HCT116 (cell line): ENCODE results near the gene NXPE3. TPM values are rescaled to one million over a fixed set of nuclear protein-coding genes. Genes with fewer than 3 reads are reported as not detected.

ENCODE experiments used
- ATAC-seq: fragments of 200-7000 bp; cut with Tn5 transposase; 2 replicates; pipeline ENCODE4 v1.9.1; 2020; ENCODE audit warnings: mild to moderate bottlenecking, moderate library complexity
- BruUV-seq: library from RNA; stranded (reverse); fragments of 400-500 nt; replicated peaks from 2 replicates; lab custom pipeline; 2021; lab: Mats Ljungman, UMichigan
- CTCF ChIA-PET: fragments of 300-600 bp; sonication (Branson Sonifier 250); formaldehyde crosslinking; loops from one replicate; lab custom pipeline; 2021; ENCODE audit warnings: antibody characterized with exemption; lab: Charles Lee
- POLR2A ChIA-PET: fragments of 300-600, 350-600 bp; sonication (Branson Sonifier 250); formaldehyde crosslinking; loops from one replicate; lab custom pipeline; 2021; ENCODE audit warnings: antibody characterized with exemption; lab: Charles Lee
- RAD21 ChIA-PET, 2 experiments: fragments of 300-600 bp; sonication (Branson Sonifier 250); formaldehyde crosslinking; loops; one replicate each; lab custom pipeline; 2023; ENCODE audit warnings: low total read pairs in 2 of 2; ENCODE audit not compliant: uncharacterized antibody in 2 of 2, unreplicated experiment in 2 of 2, low non-redundant PET in 1 of 2; lab: Charles Lee
- DNase-seq: peaks from one replicate; pipeline ENCODE4 v3.0.0-alpha.2; 2010; ENCODE audit warnings: low read depth, low spot score
- H2AFZ ChIP-seq: fragments of 200-600 bp; shearing (Covaris generic), sonication (generic); 2 replicates; pipeline ENCODE4 v1.6.1; 2017; ENCODE audit warnings: low read depth, mixed run types, mixed read lengths, antibody characterized with exemption, low read length; ENCODE audit not compliant: poor library complexity, severe bottlenecking
- H3K27ac ChIP-seq: 2 replicates; pipeline ENCODE4 v1.5.1; 2012; ENCODE audit warnings: low read depth, low read length
- H3K27me3 ChIP-seq: fragments of 200-600 bp; sonication (generic); 2 replicates; pipeline ENCODE4 v1.6.1; 2016; ENCODE audit warnings: mixed run types, low read length, mixed read lengths; ENCODE audit not compliant: insufficient read depth
- H3K36me3 ChIP-seq, 2 experiments: fragments of 200-500 bp in 1 of 2; fragments of 200-600 bp in 1 of 2; sonication (Bioruptor generic) in 1 of 2; sonication (generic) in 1 of 2; 2 replicates each; pipeline versions ENCODE4 v1.5.1 to v1.6.1; 2014 to 2016; ENCODE audit warnings: low read length in 2 of 2, inconsistent platforms in 1 of 2, mixed read lengths in 1 of 2, mixed run types in 1 of 2; ENCODE audit not compliant: insufficient read depth in 2 of 2, control insufficient read depth in 1 of 2
- H3K4me1 ChIP-seq, 2 experiments: fragments of 200-600 bp in 1 of 2; sonication (generic) in 1 of 2; 2 replicates each; pipeline versions ENCODE4 v1.5.1 to v1.6.1; 2012 to 2017; ENCODE audit warnings: low read length in 2 of 2, inconsistent platforms in 1 of 2, mild to moderate bottlenecking in 1 of 2, mixed read lengths in 1 of 2, mixed run types in 1 of 2, moderate library complexity in 1 of 2; ENCODE audit not compliant: insufficient read depth in 2 of 2, control insufficient read depth in 1 of 2
- H3K4me2 ChIP-seq: fragments of 200-600 bp; sonication (generic); 2 replicates; pipeline ENCODE4 v1.6.1; 2017; ENCODE audit warnings: mixed run types, low read length, mixed read lengths
- H3K4me3 ChIP-seq, 2 experiments: fragments of 200-600 bp in 1 of 2; sonication (generic) in 1 of 2; replicated peaks in 1 of 2; 2 replicates each; pipeline ENCODE4 v1.5.1; 2011 to 2016; ENCODE audit warnings: low read length in 2 of 2, control low read depth in 1 of 2, low read depth in 1 of 2, mild to moderate bottlenecking in 1 of 2, mixed read lengths in 1 of 2, mixed run types in 1 of 2
- H3K79me2 ChIP-seq: fragments of 200-600 bp; sonication (generic); 2 replicates; pipeline ENCODE4 v1.6.1; 2017; ENCODE audit warnings: mild to moderate bottlenecking, mixed run types, low read length, moderate library complexity, mixed read lengths; ENCODE audit not compliant: insufficient read depth
- H3K9ac ChIP-seq: fragments of 200-600 bp; sonication (generic); 2 replicates; pipeline ENCODE4 v1.6.1; 2016; ENCODE audit warnings: low read length, mixed read lengths
- H3K9me2 ChIP-seq: fragments of 200-600 bp; sonication (generic), shearing (Covaris generic); 2 replicates; pipeline ENCODE4 v1.6.1; 2017; ENCODE audit warnings: mixed run types, mild to moderate bottlenecking, moderate library complexity; ENCODE audit not compliant: insufficient read depth
- H3K9me3 ChIP-seq, 2 experiments: fragments of 200-500 bp in 1 of 2; fragments of 200-600 bp in 1 of 2; sonication (Bioruptor generic) in 1 of 2; sonication (generic) in 1 of 2; 2 replicates each; pipeline ENCODE4 v1.6.1; 2014 to 2017; ENCODE audit warnings: low read length in 2 of 2, mixed read lengths in 2 of 2, inconsistent platforms in 1 of 2, low read depth in 1 of 2, mild to moderate bottlenecking in 1 of 2, mixed run types in 1 of 2, moderate library complexity in 1 of 2; ENCODE audit not compliant: control insufficient read depth in 1 of 2, insufficient read depth in 1 of 2
- H4K20me1 ChIP-seq: fragments of 200-600 bp; sonication (generic), shearing (Covaris generic); 2 replicates; pipeline ENCODE4 v1.6.1; 2017; ENCODE audit warnings: mixed run types, mild to moderate bottlenecking, moderate library complexity; ENCODE audit not compliant: insufficient read depth
- EGR1 ChIP-seq: IDR thresholded peaks from 2 replicates; pipeline ENCODE4 v1.6.1; 2012; ENCODE audit warnings: low read depth
- ELF1 ChIP-seq: IDR thresholded peaks from 2 replicates; pipeline ENCODE4 v1.6.1; 2012; ENCODE audit warnings: low read depth, borderline replicate concordance
- JUND ChIP-seq: IDR thresholded peaks from 2 replicates; pipeline ENCODE4 v1.6.1; 2012
- TCF7L2 ChIP-seq: IDR thresholded peaks from 2 replicates; pipeline ENCODE4 v1.7.0; 2011; ENCODE audit warnings: borderline replicate concordance, inconsistent platforms; ENCODE audit not compliant: insufficient read depth, insufficient read length; ENCODE audit errors: extremely low read depth
- intact Hi-C: fragments of 100-400 bp; cut with micrococcal nuclease; formaldehyde crosslinking; loops from 2 replicates; pipeline ENCODE4 v1.10.0; 2022
- total RNA-seq: library from RNA; stranded (reverse); gene quantifications from one replicate; pipeline ENCODE4 v1.2.1, GENCODE V29; 2021; ENCODE audit not compliant: unreplicated experiment
- TF ChIP-seq, protein P1 (sequence below): IDR thresholded peaks from 2 replicates; pipeline ENCODE4 v1.6.1; 2012; ENCODE audit warnings: low read depth
- TF ChIP-seq, protein P2 (sequence below): IDR thresholded peaks from 2 replicates; pipeline ENCODE4 v1.6.1; 2011; ENCODE audit warnings: mild to moderate bottlenecking, low read length, moderate library complexity; ENCODE audit not compliant: insufficient replicate concordance; ENCODE audit errors: extremely low read depth

Gene NXPE3
- total RNA-seq, 1 experiment from 2014 or later: 4.3 TPM

DNA sequence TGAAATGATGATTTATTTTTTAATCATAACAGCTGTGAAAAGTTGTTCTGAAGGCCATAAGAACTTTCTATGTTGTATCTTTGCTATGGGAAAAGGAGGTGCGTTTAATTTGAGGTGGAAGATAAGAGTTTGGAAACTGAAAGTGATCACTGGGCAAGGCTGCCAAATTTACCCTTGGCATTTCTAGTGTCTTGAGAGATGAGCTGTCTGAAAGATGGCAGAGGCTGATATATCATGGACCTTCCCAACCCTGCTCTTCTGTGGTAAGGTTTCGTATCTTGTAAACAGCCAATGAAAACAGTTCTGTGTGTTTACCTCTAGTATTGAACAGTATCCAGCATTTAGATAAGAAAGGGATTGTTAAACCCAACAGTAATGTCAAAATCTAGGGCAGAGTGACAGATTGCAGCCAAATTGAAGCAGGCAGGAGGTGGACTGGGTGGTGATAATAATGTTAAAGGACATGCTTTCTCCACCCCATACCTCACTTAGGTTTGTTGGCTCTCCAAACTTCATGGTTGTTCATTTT, 54.5 kb downstream of the NXPE3 start:
- Histone ChIP-seq H3K4me1 (peaks cover 0 to 3% of the 10 kb centered on the region in 2 experiments; a peak in 3 of 4 replicates), H3K9me2 (no peaks in the 10 kb centered on the region), H3K79me2 (no peaks in the 10 kb centered on the region), H3K4me3 (no peak overlapping the region), H3K9me3 (no peaks in the 10 kb centered on the region), H2AFZ (no peak overlapping the region), H3K4me2 (no peak overlapping the region), H4K20me1 (no peaks in the 10 kb centered on the region), H3K27me3 (no peaks in the 10 kb centered on the region), H3K9ac (no peak overlapping the region), H3K27ac (no peak overlapping the region), H3K36me3 (no peaks in the 10 kb centered on the region)
- POLR2A ChIA-PET: no interaction called here
- RAD21 ChIA-PET: no interaction called here
- TF ChIP-seq ELF1 (no peak), TCF7L2 (no peak), JUND (no peak), EGR1 (no peak)
- TF ChIP-seq, protein P1, sequence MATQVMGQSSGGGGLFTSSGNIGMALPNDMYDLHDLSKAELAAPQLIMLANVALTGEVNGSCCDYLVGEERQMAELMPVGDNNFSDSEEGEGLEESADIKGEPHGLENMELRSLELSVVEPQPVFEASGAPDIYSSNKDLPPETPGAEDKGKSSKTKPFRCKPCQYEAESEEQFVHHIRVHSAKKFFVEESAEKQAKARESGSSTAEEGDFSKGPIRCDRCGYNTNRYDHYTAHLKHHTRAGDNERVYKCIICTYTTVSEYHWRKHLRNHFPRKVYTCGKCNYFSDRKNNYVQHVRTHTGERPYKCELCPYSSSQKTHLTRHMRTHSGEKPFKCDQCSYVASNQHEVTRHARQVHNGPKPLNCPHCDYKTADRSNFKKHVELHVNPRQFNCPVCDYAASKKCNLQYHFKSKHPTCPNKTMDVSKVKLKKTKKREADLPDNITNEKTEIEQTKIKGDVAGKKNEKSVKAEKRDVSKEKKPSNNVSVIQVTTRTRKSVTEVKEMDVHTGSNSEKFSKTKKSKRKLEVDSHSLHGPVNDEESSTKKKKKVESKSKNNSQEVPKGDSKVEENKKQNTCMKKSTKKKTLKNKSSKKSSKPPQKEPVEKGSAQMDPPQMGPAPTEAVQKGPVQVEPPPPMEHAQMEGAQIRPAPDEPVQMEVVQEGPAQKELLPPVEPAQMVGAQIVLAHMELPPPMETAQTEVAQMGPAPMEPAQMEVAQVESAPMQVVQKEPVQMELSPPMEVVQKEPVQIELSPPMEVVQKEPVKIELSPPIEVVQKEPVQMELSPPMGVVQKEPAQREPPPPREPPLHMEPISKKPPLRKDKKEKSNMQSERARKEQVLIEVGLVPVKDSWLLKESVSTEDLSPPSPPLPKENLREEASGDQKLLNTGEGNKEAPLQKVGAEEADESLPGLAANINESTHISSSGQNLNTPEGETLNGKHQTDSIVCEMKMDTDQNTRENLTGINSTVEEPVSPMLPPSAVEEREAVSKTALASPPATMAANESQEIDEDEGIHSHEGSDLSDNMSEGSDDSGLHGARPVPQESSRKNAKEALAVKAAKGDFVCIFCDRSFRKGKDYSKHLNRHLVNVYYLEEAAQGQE: no peak
- TF ChIP-seq, protein P2, sequence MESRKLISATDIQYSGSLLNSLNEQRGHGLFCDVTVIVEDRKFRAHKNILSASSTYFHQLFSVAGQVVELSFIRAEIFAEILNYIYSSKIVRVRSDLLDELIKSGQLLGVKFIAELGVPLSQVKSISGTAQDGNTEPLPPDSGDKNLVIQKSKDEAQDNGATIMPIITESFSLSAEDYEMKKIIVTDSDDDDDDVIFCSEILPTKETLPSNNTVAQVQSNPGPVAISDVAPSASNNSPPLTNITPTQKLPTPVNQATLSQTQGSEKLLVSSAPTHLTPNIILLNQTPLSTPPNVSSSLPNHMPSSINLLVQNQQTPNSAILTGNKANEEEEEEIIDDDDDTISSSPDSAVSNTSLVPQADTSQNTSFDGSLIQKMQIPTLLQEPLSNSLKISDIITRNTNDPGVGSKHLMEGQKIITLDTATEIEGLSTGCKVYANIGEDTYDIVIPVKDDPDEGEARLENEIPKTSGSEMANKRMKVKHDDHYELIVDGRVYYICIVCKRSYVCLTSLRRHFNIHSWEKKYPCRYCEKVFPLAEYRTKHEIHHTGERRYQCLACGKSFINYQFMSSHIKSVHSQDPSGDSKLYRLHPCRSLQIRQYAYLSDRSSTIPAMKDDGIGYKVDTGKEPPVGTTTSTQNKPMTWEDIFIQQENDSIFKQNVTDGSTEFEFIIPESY: no peak
- intact Hi-C loops: no loop called here
- CTCF ChIA-PET: no interaction called here
- DNase-seq: no peak
- ATAC-seq: no peak
- no TSS peak for BruUV-seq
